Naive thymus-derived CD4-positive, alpha-beta T cell (primary cell): ENCODE data around the gene FUT8. TPM values are rescaled to one million over a fixed set of nuclear protein-coding genes. Genes with fewer than 3 reads are reported as not detected.

Experiments used
- ATAC-seq: fragments of 150-1000 bp; cut with Tn5 transposase; 2 replicates; pipeline ENCODE4 v1.10.0; 2021; ENCODE audit warnings: mild to moderate bottlenecking, moderate library complexity
- CTCF ChIA-PET: fragments of 350-600 bp; sonication (Branson Sonifier 250); formaldehyde crosslinking; loops from one replicate; lab custom pipeline; 2021; ENCODE audit warnings: antibody characterized with exemption; lab: Charles Lee
- POLR2A ChIA-PET: fragments of 350-600 bp; sonication (Branson Sonifier 250); formaldehyde crosslinking; loops from one replicate; lab custom pipeline; 2021; ENCODE audit warnings: antibody characterized with exemption, inconsistent platforms; lab: Charles Lee
- DNase-seq, 9 donors: peaks; one replicate each; pipeline versions ENCODE4 v3.0.0 to v3.0.0-alpha.2; 2020 to 2022; ENCODE audit warnings: mixed read lengths in 1 of 9
- H3K27ac ChIP-seq: one replicate; pipeline ENCODE4 v1.7.0; 2013; ENCODE audit warnings: mild to moderate bottlenecking, low read depth, low read length, moderate library complexity
- H3K27me3 ChIP-seq, 2 donors: one replicate each; pipeline ENCODE4 v1.7.0; 2013; ENCODE audit warnings: low read length in 2 of 2, mild to moderate bottlenecking in 2 of 2, moderate library complexity in 2 of 2; ENCODE audit not compliant: control insufficient read depth in 2 of 2, insufficient read depth in 2 of 2
- H3K36me3 ChIP-seq, 3 experiments: 1 replicate in 2 of 3; 2 replicates in 1 of 3; pipeline ENCODE4 v1.7.0; 2013; ENCODE audit warnings: low read length in 3 of 3, mild to moderate bottlenecking in 3 of 3, moderate library complexity in 1 of 3; ENCODE audit not compliant: insufficient read depth in 3 of 3, control insufficient read depth in 2 of 3
- H3K4me1 ChIP-seq, 2 donors: one replicate each; pipeline ENCODE4 v1.7.0; 2013; ENCODE audit warnings: low read length in 2 of 2, mild to moderate bottlenecking in 2 of 2, moderate library complexity in 1 of 2; ENCODE audit not compliant: control insufficient read depth in 2 of 2, insufficient read depth in 2 of 2
- H3K4me3 ChIP-seq: 2 replicates; pipeline ENCODE4 v1.7.0; 2013; ENCODE audit warnings: mild to moderate bottlenecking, low read length
- H3K9me3 ChIP-seq, 3 experiments: 1 replicate in 2 of 3; 2 replicates in 1 of 3; pipeline ENCODE4 v1.7.0; 2013; ENCODE audit warnings: low read length in 3 of 3; ENCODE audit not compliant: control insufficient read depth in 2 of 3
- H3K27ac Mint-ChIP-seq, 9 donors: one replicate each; pipeline ENCODE4 v1.8.0; 2020 to 2022; ENCODE audit warnings: mixed read lengths in 9 of 9, mild to moderate bottlenecking in 8 of 9, moderate library complexity in 5 of 9, inconsistent platforms in 2 of 9
- H3K27me3 Mint-ChIP-seq, 5 donors: one replicate each; pipeline ENCODE4 v1.8.0; 2021 to 2022; ENCODE audit warnings: mixed read lengths in 5 of 5, mild to moderate bottlenecking in 1 of 5
- H3K36me3 Mint-ChIP-seq, 5 donors: one replicate each; pipeline ENCODE4 v1.8.0; 2020 to 2022; ENCODE audit warnings: mixed read lengths in 5 of 5, mild to moderate bottlenecking in 3 of 5, inconsistent platforms in 1 of 5
- H3K4me1 Mint-ChIP-seq, 7 donors: one replicate each; pipeline ENCODE4 v1.8.0; 2020 to 2022; ENCODE audit warnings: mixed read lengths in 7 of 7, mild to moderate bottlenecking in 3 of 7, inconsistent platforms in 1 of 7
- H3K4me3 Mint-ChIP-seq, 10 donors: one replicate each; pipeline ENCODE4 v1.8.0; 2020 to 2022; ENCODE audit warnings: mild to moderate bottlenecking in 10 of 10, mixed read lengths in 10 of 10, moderate library complexity in 6 of 10, inconsistent platforms in 2 of 10
- H3K9me3 Mint-ChIP-seq, 11 donors: one replicate each; pipeline ENCODE4 v1.8.0; 2020 to 2022; ENCODE audit warnings: mixed read lengths in 11 of 11, mild to moderate bottlenecking in 4 of 11, inconsistent platforms in 1 of 11, moderate library complexity in 1 of 11
- intact Hi-C, 2 donors: fragments of 100-400 bp; cut with micrococcal nuclease; formaldehyde crosslinking; loops; one replicate each; pipeline ENCODE4 v1.15.1; 2023
- polyA plus RNA-seq, 2 donors: library from polyadenylated mRNA; unstranded; fragments of 300-500 nt; fragmentation: Illumina TruSeq; gene quantifications; one replicate each; pipeline ENCODE4 v1.2.3, GENCODE V29; 2021
- total RNA-seq, 6 experiments: library from RNA in 5 of 6; stranded (reverse) in 5 of 6; gene quantifications; 1 replicate in 5 of 6; 2 replicates in 1 of 6; pipeline ENCODE4 v1.2.3 and lab custom pipeline; 2021 to 2026

The FUT8 gene
- total and polyA plus RNA-seq, 7 experiments from 2014 or later, result 11.1 to 107 (median 41.6) TPM

DNA sequence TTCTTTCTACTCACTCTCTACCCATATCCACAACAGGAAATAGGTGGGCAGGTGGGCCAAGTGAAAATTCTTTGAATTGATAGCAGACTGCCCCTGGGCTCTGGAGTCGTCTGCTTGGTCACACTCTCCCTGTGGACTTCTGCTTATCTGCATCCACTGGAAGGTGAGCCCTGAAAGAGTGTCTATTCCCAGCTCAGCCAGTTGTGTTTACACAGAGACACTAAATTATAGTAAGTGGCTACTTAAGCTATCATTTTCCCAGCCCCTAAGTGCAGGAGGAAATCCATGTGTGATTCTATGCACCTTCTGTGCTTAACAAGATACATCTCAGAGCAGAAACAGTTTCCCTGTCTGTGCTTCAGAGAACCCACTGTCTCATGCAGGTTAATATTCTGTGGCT lies 338.4 kb downstream of the FUT8 start:
- DNase-seq (no peak), ATAC-seq (no peak)
- no peaks in the 10 kb centered on the region for H3K9me3 ChIP-seq
- Mint-ChIP-seq H3K36me3 (peaks cover 0 to 15% (median 9%) of the 10 kb centered on the region in 5 donors), H3K27me3 (no peaks in the 10 kb centered on the region), H3K4me3 (no peak overlapping the region), H3K27ac (peak overlapping the region in 5 of 9 donors; percentile 2 to 80 (median 19)), H3K9me3 (no peaks in the 10 kb centered on the region), H3K4me1 (peaks cover 0 to 9% (median 4%) of the 10 kb centered on the region in 7 donors)
- H3K36me3 ChIP-seq, result no peaks in the 10 kb centered on the region
- CTCF ChIA-PET, result no interaction called here
- H3K4me3 ChIP-seq, result no peak overlapping the region
- intact Hi-C loops, result no loop called here
- no peak overlapping the region for H3K27ac ChIP-seq
- no peaks in the 10 kb centered on the region for H3K4me1 ChIP-seq
- H3K27me3 ChIP-seq, result no peaks in the 10 kb centered on the region
- POLR2A ChIA-PET, result no interaction called here

DNA sequence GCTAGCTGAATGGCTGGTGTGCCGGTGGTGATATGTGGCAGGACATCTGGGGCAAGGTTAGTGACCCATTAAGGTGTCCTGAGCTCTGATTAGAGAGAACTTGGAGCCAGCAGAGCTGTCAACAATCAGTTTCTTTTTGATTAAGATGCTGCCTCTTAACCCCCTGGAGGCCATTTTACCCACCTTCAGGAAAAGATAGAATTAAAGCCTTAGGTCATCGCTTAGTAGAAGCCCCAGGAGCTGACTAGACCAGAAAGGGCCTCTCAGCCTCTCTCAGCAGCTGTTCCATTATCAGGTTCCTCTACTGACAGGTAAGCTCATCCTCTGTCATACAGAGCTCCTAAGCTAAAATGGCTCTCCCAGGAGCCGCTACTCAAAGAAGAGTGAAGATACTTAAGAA lies 339.0 kb downstream of the FUT8 start:
- no peaks in the 10 kb centered on the region for H3K27me3 ChIP-seq
- DNase-seq, result no peak
- ChIA-PET POLR2A (no interaction called here), CTCF (interaction anchor here (0.6 kb wide), 2 partner anchors 10 to 769 kb away, joined by 3 read pairs; no protein-coding TSS in a partner anchor)
- H3K4me1 Mint-ChIP-seq, result peaks cover 0 to 9% (median 4%) of the 10 kb centered on the region in 7 donors
- H3K27ac ChIP-seq, result no peak overlapping the region
- no peaks in the 10 kb centered on the region for H3K9me3 ChIP-seq
- no peaks in the 10 kb centered on the region for H3K36me3 ChIP-seq
- intact Hi-C loops, result no loop called here
- no peaks in the 10 kb centered on the region for H3K4me1 ChIP-seq
- H3K36me3 Mint-ChIP-seq, result peaks cover 0 to 10% (median 3%) of the 10 kb centered on the region in 5 donors
- H3K9me3 Mint-ChIP-seq, result no peaks in the 10 kb centered on the region
- no peak overlapping the region for H3K4me3 Mint-ChIP-seq
- H3K4me3 ChIP-seq, result no peak overlapping the region
- no peaks in the 10 kb centered on the region for H3K27me3 Mint-ChIP-seq
- ATAC-seq, result no peak
- H3K27ac Mint-ChIP-seq, result peak overlapping the region in 5 of 9 donors; percentile 14 to 80 (median 55)

DNA sequence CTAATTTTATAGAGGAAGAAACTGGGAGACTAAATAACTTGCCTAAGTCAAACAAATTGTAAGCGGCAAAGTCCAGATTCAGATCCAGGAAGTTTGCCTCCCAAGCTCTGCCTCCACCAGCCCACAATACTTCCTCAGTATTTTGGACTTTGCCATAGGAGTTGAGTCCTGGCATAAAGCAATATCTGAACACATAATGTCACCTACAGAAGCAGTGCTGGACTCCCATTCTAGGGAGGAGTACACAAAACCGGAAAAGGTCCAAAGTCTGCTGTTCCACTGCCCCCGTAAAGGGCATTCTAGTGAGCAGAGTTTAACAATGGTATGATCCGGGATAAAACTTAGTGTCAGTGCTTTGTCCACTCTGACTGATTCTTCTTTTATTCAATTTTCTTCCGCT lies 340.5 kb downstream of the FUT8 start:
- CTCF ChIA-PET, result no interaction called here
- Histone ChIP-seq H3K36me3 (no peaks in the 10 kb centered on the region), H3K4me3 (no peak overlapping the region), H3K9me3 (no peaks in the 10 kb centered on the region), H3K27ac (no peak overlapping the region), H3K27me3 (no peaks in the 10 kb centered on the region), H3K4me1 (no peaks in the 10 kb centered on the region)
- peaks cover 0 to 9% (median 4%) of the 10 kb centered on the region in 7 donors for H3K4me1 Mint-ChIP-seq
- no peaks in the 10 kb centered on the region for H3K9me3 Mint-ChIP-seq
- H3K27me3 Mint-ChIP-seq, result no peaks in the 10 kb centered on the region
- no peak overlapping the region for H3K27ac Mint-ChIP-seq
- peaks cover 0 to 2% (median 0%) of the 10 kb centered on the region in 5 donors for H3K36me3 Mint-ChIP-seq
- H3K4me3 Mint-ChIP-seq, result no peak overlapping the region
- POLR2A ChIA-PET, result interaction anchor here (0.6 kb wide), 1 partner anchor 327 kb away, joined by 4 read pairs; no protein-coding TSS in a partner anchor
- DNase-seq, result no peak
- no peak for ATAC-seq
- intact Hi-C loops, result no loop called here

DNA sequence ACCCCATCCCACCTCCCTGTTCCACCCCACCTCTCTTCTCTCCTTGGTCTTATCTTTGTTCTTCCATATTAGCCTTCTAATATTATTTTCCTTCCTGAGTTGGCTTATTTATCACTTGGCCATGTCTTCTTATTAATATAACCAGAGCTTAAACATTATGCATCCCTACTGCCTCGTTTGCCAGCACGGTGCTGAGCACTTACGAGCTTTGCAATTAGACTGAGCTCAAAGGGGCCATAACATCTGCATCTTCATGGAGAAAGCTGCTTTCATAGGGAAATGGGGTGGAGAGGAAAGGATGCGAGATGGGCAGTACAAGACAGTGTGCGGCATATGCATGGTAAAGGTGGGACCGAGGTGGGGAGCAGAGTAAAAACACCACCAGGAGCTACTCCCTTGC lies 342.8 kb downstream of the FUT8 start:
- ChIA-PET CTCF (no interaction called here), POLR2A (no interaction called here)
- Mint-ChIP-seq H3K36me3 (no peaks in the 10 kb centered on the region), H3K27me3 (peaks cover 0 to 4% (median 0%) of the 10 kb centered on the region in 5 donors), H3K9me3 (peaks cover 0 to 4% (median 0%) of the 10 kb centered on the region in 11 donors), H3K4me3 (no peak overlapping the region), H3K27ac (no peak overlapping the region), H3K4me1 (peaks cover 0 to 6% (median 4%) of the 10 kb centered on the region in 7 donors)
- Histone ChIP-seq H3K36me3 (no peaks in the 10 kb centered on the region), H3K4me1 (no peaks in the 10 kb centered on the region), H3K9me3 (no peaks in the 10 kb centered on the region), H3K27me3 (no peaks in the 10 kb centered on the region), H3K4me3 (no peak overlapping the region), H3K27ac (no peak overlapping the region)
- intact Hi-C loops, result no loop called here
- no peak for ATAC-seq
- no peak for DNase-seq

DNA sequence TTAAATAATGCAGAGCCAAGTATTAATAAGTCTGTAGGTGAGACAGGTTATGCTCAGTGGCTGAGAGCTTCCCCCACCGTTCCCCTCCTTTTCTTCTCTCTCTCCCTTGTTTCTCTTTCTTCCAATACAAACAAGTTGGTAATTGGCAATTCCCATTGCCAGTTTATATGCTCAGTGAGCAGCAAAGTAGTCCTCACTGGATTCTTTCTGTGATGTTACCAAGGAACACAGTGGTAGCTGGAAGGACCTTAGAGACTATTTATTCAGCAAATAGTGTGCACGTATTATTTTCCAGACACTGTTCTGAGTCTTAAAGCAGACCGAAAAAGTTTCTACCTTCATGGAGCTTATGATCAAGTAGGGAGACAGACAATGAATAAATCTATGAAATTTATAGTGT lies 344.4 kb downstream of the FUT8 start:
- ATAC-seq (no peak), DNase-seq (no peak)
- peaks cover 0 to 6% (median 2%) of the 10 kb centered on the region in 11 donors for H3K9me3 Mint-ChIP-seq
- H3K27ac Mint-ChIP-seq, result no peak overlapping the region
- H3K27me3 Mint-ChIP-seq, result peaks cover 0 to 10% (median 0%) of the 10 kb centered on the region in 5 donors
- CTCF ChIA-PET, result interaction anchor here (0.7 kb wide), 1 partner anchor 758 kb away, joined by 3 read pairs; no protein-coding TSS in a partner anchor
- no peaks in the 10 kb centered on the region for H3K9me3 ChIP-seq
- intact Hi-C loops, result no loop called here
- POLR2A ChIA-PET, result interaction anchor here (0.6 to 0.7 kb wide), 2 partner anchors 416 to 568 kb away, joined by 3 read pairs; no protein-coding TSS in a partner anchor
- no peaks in the 10 kb centered on the region for H3K4me1 ChIP-seq
- H3K4me3 Mint-ChIP-seq, result no peak overlapping the region
- H3K27me3 ChIP-seq, result no peaks in the 10 kb centered on the region
- H3K27ac ChIP-seq, result no peak overlapping the region
- no peaks in the 10 kb centered on the region for H3K36me3 ChIP-seq
- H3K4me1 Mint-ChIP-seq, result no peaks in the 10 kb centered on the region
- H3K36me3 Mint-ChIP-seq, result no peaks in the 10 kb centered on the region
- no peak overlapping the region for H3K4me3 ChIP-seq

DNA sequence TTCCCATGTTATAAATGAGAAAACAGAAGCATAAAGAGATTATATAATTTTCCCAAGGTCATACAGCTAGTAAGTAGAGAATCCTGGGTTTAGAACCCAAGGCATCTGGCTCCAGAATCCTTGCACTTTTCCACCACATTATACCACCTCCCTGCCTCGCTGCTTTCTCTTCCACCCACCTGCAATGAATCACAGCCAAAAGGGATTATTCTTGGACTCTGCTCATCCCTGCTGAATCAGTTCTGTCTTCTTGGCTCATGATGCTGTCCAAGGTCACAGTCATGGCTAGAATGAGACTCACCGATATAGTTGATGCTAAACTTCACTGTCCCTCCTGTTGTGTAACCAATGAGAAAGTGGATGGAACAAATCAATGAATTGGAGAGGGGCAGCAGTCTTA lies 356.6 kb downstream of the FUT8 start:
- no peaks in the 10 kb centered on the region for H3K27me3 ChIP-seq
- ATAC-seq (no peak), DNase-seq (no peak)
- H3K36me3 Mint-ChIP-seq, result peaks cover 0 to 8% (median 6%) of the 10 kb centered on the region in 5 donors
- ChIA-PET CTCF (no interaction called here), POLR2A (interaction anchor here (0.6 kb wide), 1 partner anchor 341 kb away, joined by 3 read pairs; no protein-coding TSS in a partner anchor)
- no peaks in the 10 kb centered on the region for H3K9me3 ChIP-seq
- no peak overlapping the region for H3K27ac ChIP-seq
- H3K4me3 Mint-ChIP-seq, result no peak overlapping the region
- H3K36me3 ChIP-seq, result no peaks in the 10 kb centered on the region
- peaks cover 0 to 7% (median 0%) of the 10 kb centered on the region in 5 donors for H3K27me3 Mint-ChIP-seq
- H3K9me3 Mint-ChIP-seq, result peaks cover 0 to 10% (median 3%) of the 10 kb centered on the region in 11 donors
- H3K4me1 Mint-ChIP-seq, result no peaks in the 10 kb centered on the region
- H3K27ac Mint-ChIP-seq, result peak overlapping the region in 1 of 9 donors; percentile 62
- intact Hi-C loops, result no loop called here
- H3K4me3 ChIP-seq, result no peak overlapping the region
- no peaks in the 10 kb centered on the region for H3K4me1 ChIP-seq

DNA sequence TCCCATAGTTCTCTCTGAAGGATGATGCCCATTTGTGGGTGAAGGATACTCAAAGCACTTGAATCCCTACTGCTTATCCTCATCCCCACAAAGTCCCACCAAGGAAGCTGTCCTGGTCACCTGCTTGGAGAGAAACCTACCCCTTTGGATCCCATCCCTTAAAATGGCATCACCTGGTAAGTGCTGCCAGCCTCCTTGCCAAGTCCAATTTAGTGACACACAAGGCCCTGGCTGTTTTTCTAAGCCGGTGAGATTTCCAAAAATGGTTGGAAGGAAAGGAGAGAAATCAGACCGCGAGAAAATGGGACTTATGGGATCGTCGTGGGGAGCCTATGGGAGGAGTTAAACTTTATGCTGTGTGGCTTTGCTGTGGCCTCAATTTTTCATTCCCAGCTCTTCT lies 358.2 kb downstream of the FUT8 start:
- ChIA-PET CTCF (no interaction called here), POLR2A (no interaction called here)
- no peak for DNase-seq
- no peaks in the 10 kb centered on the region for H3K4me1 Mint-ChIP-seq
- H3K27me3 Mint-ChIP-seq, result peaks cover 0 to 9% (median 0%) of the 10 kb centered on the region in 5 donors
- intact Hi-C loops, result no loop called here
- no peak overlapping the region for H3K4me3 Mint-ChIP-seq
- ATAC-seq, result no peak
- H3K9me3 ChIP-seq, result no peaks in the 10 kb centered on the region
- H3K36me3 ChIP-seq, result no peaks in the 10 kb centered on the region
- no peak overlapping the region for H3K27ac Mint-ChIP-seq
- peaks cover 0 to 10% (median 3%) of the 10 kb centered on the region in 11 donors for H3K9me3 Mint-ChIP-seq
- H3K27me3 ChIP-seq, result no peaks in the 10 kb centered on the region
- no peaks in the 10 kb centered on the region for H3K4me1 ChIP-seq
- H3K36me3 Mint-ChIP-seq, result peaks cover 0 to 9% (median 6%) of the 10 kb centered on the region in 5 donors
- no peak overlapping the region for H3K27ac ChIP-seq
- H3K4me3 ChIP-seq, result no peak overlapping the region
